ENCODE measurements around the gene MED19.
A peak's percentile ranks its signal among the peaks of the same experiment; 100 is the strongest.

Gene MED19

GRCh38 chr11:57667736-57668433 lies 44.1 kb downstream of the MED19 start, which contains the start of gene ZDHHC5:
Gene ZDHHC5 (plus strand): TSS chr11:57668114. CDS start chr11:57673091, 4,977 bp downstream.
- ChIA-PET POLR2A (interaction anchor here (0.6 to 2.0 kb wide), 4 partner anchors 10 to 121 kb away, joined by 3 to 7 read pairs (median 4); partner anchors contain the start of gene CLP1), CTCF (interaction anchor here (1.9 kb wide), 1 partner anchor 23 kb away, joined by 10 read pairs; no protein-coding TSS in a partner anchor)
- Histone ChIP-seq H3K9me3 (ENCODE audit: control extremely low read depth in 1 of 5, control insufficient read depth in 4 of 5, insufficient read depth in 2 of 5, low read depth in 1 of 5, low read length in 4 of 5) (no peaks in the 10 kb centered on the region), H3K27ac (ENCODE audit: insufficient read depth in 1 of 2, low read depth in 1 of 2, low read length in 2 of 2, poor library complexity in 1 of 2, severe bottlenecking in 2 of 2) (peak within 1 kb of the TSS; percentile 100), H3K36me3 (ENCODE audit: control insufficient read depth in 4 of 4, insufficient read depth in 4 of 4, low read length in 3 of 4) (peaks cover 6 to 15% (median 13%) of the 10 kb centered on the region in 4 experiments), H3K4me1 (ENCODE audit: control extremely low read depth in 1 of 4, control insufficient read depth in 4 of 4, insufficient read depth in 4 of 4, low read length in 3 of 4) (peaks cover 10 to 27% (median 20%) of the 10 kb centered on the region in 4 experiments), H3K27me3 (replicated peaks in 2 of 5; ENCODE audit: control insufficient read depth in 4 of 5, insufficient read depth in 5 of 5, low read length in 4 of 5) (no peaks in the 10 kb centered on the region), H3K4me3 (ENCODE audit: control insufficient read depth in 1 of 7, extremely low read depth in 1 of 7, insufficient read depth in 4 of 7, low read depth in 2 of 7, low read length in 6 of 7) (peak within 1 kb of the TSS; percentile 84 to 99 (median 97))
- 0% methylated on average over 86 of the region's 96 CpGs for WGBS (ENCODE audit: insufficient coverage)
- DNase-seq = peak; percentile 100

GRCh38 chr11:57667117-57667735 lies 44.8 kb downstream of the MED19 start:
- Histone ChIP-seq H3K9me3 (ENCODE audit: control extremely low read depth in 1 of 5, control insufficient read depth in 4 of 5, insufficient read depth in 2 of 5, low read depth in 1 of 5, low read length in 4 of 5) (no peaks in the 10 kb centered on the region), H3K36me3 (ENCODE audit: control insufficient read depth in 4 of 4, insufficient read depth in 4 of 4, low read length in 3 of 4) (peaks cover 6 to 15% (median 11%) of the 10 kb centered on the region in 4 experiments), H3K27me3 (replicated peaks in 2 of 5; ENCODE audit: control insufficient read depth in 4 of 5, insufficient read depth in 5 of 5, low read length in 4 of 5) (no peaks in the 10 kb centered on the region), H3K27ac (ENCODE audit: insufficient read depth in 1 of 2, low read depth in 1 of 2, low read length in 2 of 2, poor library complexity in 1 of 2, severe bottlenecking in 2 of 2) (peak overlapping the region; percentile 100), H3K4me1 (ENCODE audit: control extremely low read depth in 1 of 4, control insufficient read depth in 4 of 4, insufficient read depth in 4 of 4, low read length in 3 of 4) (peaks cover 10 to 27% (median 20%) of the 10 kb centered on the region in 4 experiments), H3K4me3 (ENCODE audit: control insufficient read depth in 1 of 7, extremely low read depth in 1 of 7, insufficient read depth in 4 of 7, low read depth in 2 of 7, low read length in 6 of 7) (peak overlapping the region; percentile 77 to 99 (median 96))
- DNase-seq = peak; percentile 99 to 100 (median 99)
- ChIA-PET CTCF (interaction anchor here (0.8 to 2.1 kb wide), 5 partner anchors 9 to 849 kb away, joined by 3 to 10 read pairs (median 4); partner anchors contain the start of gene CLP1), POLR2A (interaction anchor here (0.6 to 2.0 kb wide), 4 partner anchors 9 to 122 kb away, joined by 3 to 7 read pairs (median 4); partner anchors contain the start of gene CLP1)
- 0% methylated on average over 24 of the region's 29 CpGs for WGBS (ENCODE audit: insufficient coverage)

- DNase-seq = no peak
- H3K4me1 ChIP-seq (ENCODE audit: control extremely low read depth in 1 of 4, control insufficient read depth in 4 of 4, insufficient read depth in 4 of 4, low read length in 3 of 4) = peaks cover 6 to 11% (median 11%) of the 10 kb centered on the region in 4 experiments
- H3K4me3 ChIP-seq (ENCODE audit: control insufficient read depth in 1 of 7, extremely low read depth in 1 of 7, insufficient read depth in 4 of 7, low read depth in 2 of 7, low read length in 6 of 7) = no peak overlapping the region
- no peaks in the 10 kb centered on the region for H3K9me3 ChIP-seq (ENCODE audit: control extremely low read depth in 1 of 5, control insufficient read depth in 4 of 5, insufficient read depth in 2 of 5, low read depth in 1 of 5, low read length in 4 of 5)
- no peak overlapping the region for H3K27ac ChIP-seq (ENCODE audit: insufficient read depth in 1 of 2, low read depth in 1 of 2, low read length in 2 of 2, poor library complexity in 1 of 2, severe bottlenecking in 2 of 2)
- 92% methylated on average over 3 of the region's 9 CpGs for WGBS (ENCODE audit: insufficient coverage)
- peaks cover 6 to 35% (median 26%) of the 10 kb centered on the region in 4 experiments for H3K36me3 ChIP-seq (ENCODE audit: control insufficient read depth in 4 of 4, insufficient read depth in 4 of 4, low read length in 3 of 4)
- no peaks in the 10 kb centered on the region for H3K27me3 ChIP-seq (replicated peaks in 2 of 5; ENCODE audit: control insufficient read depth in 4 of 5, insufficient read depth in 5 of 5, low read length in 4 of 5)
- POLR2A ChIA-PET = no interaction called here
- CTCF ChIA-PET = interaction anchor here (1.2 to 1.4 kb wide), 2 partner anchors 12 to 167 kb away, joined by 3 read pairs; no protein-coding TSS in a partner anchor
These were observed 48.0 kb downstream of the MED19 start for GRCh38 chr11:57663975-57664374.

- ChIA-PET POLR2A (no interaction called here), CTCF (interaction anchor here (0.6 to 1.5 kb wide), 7 partner anchors 11 to 138 kb away, joined by 3 to 11 read pairs (median 3); partner anchors contain the start of gene UBE2L6)
- Histone ChIP-seq H3K36me3 (ENCODE audit: control insufficient read depth in 4 of 4, insufficient read depth in 4 of 4, low read length in 3 of 4) (peaks cover 6 to 35% (median 27%) of the 10 kb centered on the region in 4 experiments), H3K27me3 (replicated peaks in 2 of 5; ENCODE audit: control insufficient read depth in 4 of 5, insufficient read depth in 5 of 5, low read length in 4 of 5) (no peaks in the 10 kb centered on the region), H3K4me1 (ENCODE audit: control extremely low read depth in 1 of 4, control insufficient read depth in 4 of 4, insufficient read depth in 4 of 4, low read length in 3 of 4) (peaks cover 8 to 16% (median 13%) of the 10 kb centered on the region in 4 experiments), H3K27ac (ENCODE audit: insufficient read depth in 1 of 2, low read depth in 1 of 2, low read length in 2 of 2, poor library complexity in 1 of 2, severe bottlenecking in 2 of 2) (no peak overlapping the region), H3K4me3 (ENCODE audit: control insufficient read depth in 1 of 7, extremely low read depth in 1 of 7, insufficient read depth in 4 of 7, low read depth in 2 of 7, low read length in 6 of 7) (no peak overlapping the region), H3K9me3 (ENCODE audit: control extremely low read depth in 1 of 5, control insufficient read depth in 4 of 5, insufficient read depth in 2 of 5, low read depth in 1 of 5, low read length in 4 of 5) (no peaks in the 10 kb centered on the region)
- WGBS (ENCODE audit: insufficient coverage) = 50% methylated on average over 2 of the region's 4 CpGs
- DNase-seq = peak in 2 of 3 donors; percentile 67 to 68
These were observed 49.1 kb downstream of the MED19 start for GRCh38 chr11:57662893-57663292.

- no peak overlapping the region for H3K27ac ChIP-seq (ENCODE audit: insufficient read depth in 1 of 2, low read depth in 1 of 2, low read length in 2 of 2, poor library complexity in 1 of 2, severe bottlenecking in 2 of 2)
- ChIA-PET POLR2A (interaction anchor here (0.6 kb wide), 1 partner anchor 11 kb away, joined by 4 read pairs; no protein-coding TSS in a partner anchor), CTCF (interaction anchor here (0.6 to 1.8 kb wide), 4 partner anchors 11 to 1156 kb away, joined by 3 to 8 read pairs (median 4); partner anchors contain the start of gene YPEL4)
- no peaks in the 10 kb centered on the region for H3K27me3 ChIP-seq (replicated peaks in 2 of 5; ENCODE audit: control insufficient read depth in 4 of 5, insufficient read depth in 5 of 5, low read length in 4 of 5)
- no peak for DNase-seq
- H3K4me3 ChIP-seq (ENCODE audit: control insufficient read depth in 1 of 7, extremely low read depth in 1 of 7, insufficient read depth in 4 of 7, low read depth in 2 of 7, low read length in 6 of 7) = no peak overlapping the region
- H3K4me1 ChIP-seq (ENCODE audit: control extremely low read depth in 1 of 4, control insufficient read depth in 4 of 4, insufficient read depth in 4 of 4, low read length in 3 of 4) = peaks cover 8 to 18% (median 13%) of the 10 kb centered on the region in 4 experiments
- WGBS (ENCODE audit: insufficient coverage) = 96% methylated on average over 11 of the region's 14 CpGs
- no peaks in the 10 kb centered on the region for H3K9me3 ChIP-seq (ENCODE audit: control extremely low read depth in 1 of 5, control insufficient read depth in 4 of 5, insufficient read depth in 2 of 5, low read depth in 1 of 5, low read length in 4 of 5)
- H3K36me3 ChIP-seq (ENCODE audit: control insufficient read depth in 4 of 4, insufficient read depth in 4 of 4, low read length in 3 of 4) = peaks cover 6 to 35% (median 27%) of the 10 kb centered on the region in 4 experiments
These were observed 52.3 kb downstream of the MED19 start for GRCh38 chr11:57659669-57660068.

- H3K4me1 ChIP-seq (ENCODE audit: control extremely low read depth in 1 of 4, control insufficient read depth in 4 of 4, insufficient read depth in 4 of 4, low read length in 3 of 4) = peaks cover 14 to 24% (median 18%) of the 10 kb centered on the region in 4 experiments
- peaks cover 6 to 35% (median 27%) of the 10 kb centered on the region in 4 experiments for H3K36me3 ChIP-seq (ENCODE audit: control insufficient read depth in 4 of 4, insufficient read depth in 4 of 4, low read length in 3 of 4)
- no peaks in the 10 kb centered on the region for H3K27me3 ChIP-seq (replicated peaks in 2 of 5; ENCODE audit: control insufficient read depth in 4 of 5, insufficient read depth in 5 of 5, low read length in 4 of 5)
- CTCF ChIA-PET = interaction anchor here (0.8 to 5.1 kb wide), 5 partner anchors 9 to 856 kb away, joined by 3 to 25 read pairs (median 8); partner anchors contain the start of gene YPEL4
- DNase-seq = peak in 2 of 3 donors; percentile 56 to 59
- no peaks in the 10 kb centered on the region for H3K9me3 ChIP-seq (ENCODE audit: control extremely low read depth in 1 of 5, control insufficient read depth in 4 of 5, insufficient read depth in 2 of 5, low read depth in 1 of 5, low read length in 4 of 5)
- H3K27ac ChIP-seq (ENCODE audit: insufficient read depth in 1 of 2, low read depth in 1 of 2, low read length in 2 of 2, poor library complexity in 1 of 2, severe bottlenecking in 2 of 2) = peak overlapping the region; percentile 62 to 85
- peak overlapping the region; percentile 75 to 98 (median 95) for H3K4me3 ChIP-seq (ENCODE audit: control insufficient read depth in 1 of 7, extremely low read depth in 1 of 7, insufficient read depth in 4 of 7, low read depth in 2 of 7, low read length in 6 of 7)
- no CpG with 5 or more reads among the region's 8 CpGs for WGBS (ENCODE audit: insufficient coverage)
- POLR2A ChIA-PET = interaction anchor here (1.8 kb wide), 1 partner anchor 10 kb away, joined by 7 read pairs; the partner anchor contains the start of gene ZDHHC5
These were observed 54.0 kb downstream of the MED19 start for GRCh38 chr11:57658023-57658361.
